HCT116 (cell line): ENCODE results near the gene PSPC1. TPM values are rescaled to one million over a fixed set of nuclear protein-coding genes. Genes with fewer than 3 reads are reported as not detected.

Source experiments
- ATAC-seq: fragments of 200-7000 bp; cut with Tn5 transposase; 2 replicates; pipeline ENCODE4 v1.9.1; 2020; ENCODE audit warnings: mild to moderate bottlenecking, moderate library complexity
- BruUV-seq: library from RNA; stranded (reverse); fragments of 400-500 nt; replicated peaks from 2 replicates; lab custom pipeline; 2021; lab: Mats Ljungman, UMichigan
- CTCF ChIA-PET: fragments of 300-600 bp; sonication (Branson Sonifier 250); formaldehyde crosslinking; loops from one replicate; lab custom pipeline; 2021; ENCODE audit warnings: antibody characterized with exemption; lab: Charles Lee
- POLR2A ChIA-PET: fragments of 300-600, 350-600 bp; sonication (Branson Sonifier 250); formaldehyde crosslinking; loops from one replicate; lab custom pipeline; 2021; ENCODE audit warnings: antibody characterized with exemption; lab: Charles Lee
- RAD21 ChIA-PET, 2 experiments: fragments of 300-600 bp; sonication (Branson Sonifier 250); formaldehyde crosslinking; loops; one replicate each; lab custom pipeline; 2023; ENCODE audit warnings: low total read pairs in 2 of 2; ENCODE audit not compliant: uncharacterized antibody in 2 of 2, unreplicated experiment in 2 of 2, low non-redundant PET in 1 of 2; lab: Charles Lee
- DNase-seq: peaks from one replicate; pipeline ENCODE4 v3.0.0-alpha.2; 2010; ENCODE audit warnings: low read depth, low spot score
- H2AFZ ChIP-seq: fragments of 200-600 bp; shearing (Covaris generic), sonication (generic); 2 replicates; pipeline ENCODE4 v1.6.1; 2017; ENCODE audit warnings: low read depth, mixed run types, mixed read lengths, antibody characterized with exemption, low read length; ENCODE audit not compliant: poor library complexity, severe bottlenecking
- H3K27ac ChIP-seq: 2 replicates; pipeline ENCODE4 v1.5.1; 2012; ENCODE audit warnings: low read depth, low read length
- H3K27me3 ChIP-seq: fragments of 200-600 bp; sonication (generic); 2 replicates; pipeline ENCODE4 v1.6.1; 2016; ENCODE audit warnings: mixed run types, low read length, mixed read lengths; ENCODE audit not compliant: insufficient read depth
- H3K36me3 ChIP-seq, 2 experiments: fragments of 200-500 bp in 1 of 2; fragments of 200-600 bp in 1 of 2; sonication (Bioruptor generic) in 1 of 2; sonication (generic) in 1 of 2; 2 replicates each; pipeline versions ENCODE4 v1.5.1 to v1.6.1; 2014 to 2016; ENCODE audit warnings: low read length in 2 of 2, inconsistent platforms in 1 of 2, mixed read lengths in 1 of 2, mixed run types in 1 of 2; ENCODE audit not compliant: insufficient read depth in 2 of 2, control insufficient read depth in 1 of 2
- H3K4me1 ChIP-seq, 2 experiments: fragments of 200-600 bp in 1 of 2; sonication (generic) in 1 of 2; 2 replicates each; pipeline versions ENCODE4 v1.5.1 to v1.6.1; 2012 to 2017; ENCODE audit warnings: low read length in 2 of 2, inconsistent platforms in 1 of 2, mild to moderate bottlenecking in 1 of 2, mixed read lengths in 1 of 2, mixed run types in 1 of 2, moderate library complexity in 1 of 2; ENCODE audit not compliant: insufficient read depth in 2 of 2, control insufficient read depth in 1 of 2
- H3K4me2 ChIP-seq: fragments of 200-600 bp; sonication (generic); 2 replicates; pipeline ENCODE4 v1.6.1; 2017; ENCODE audit warnings: mixed run types, low read length, mixed read lengths
- H3K4me3 ChIP-seq, 2 experiments: fragments of 200-600 bp in 1 of 2; sonication (generic) in 1 of 2; replicated peaks in 1 of 2; 2 replicates each; pipeline ENCODE4 v1.5.1; 2011 to 2016; ENCODE audit warnings: low read length in 2 of 2, control low read depth in 1 of 2, low read depth in 1 of 2, mild to moderate bottlenecking in 1 of 2, mixed read lengths in 1 of 2, mixed run types in 1 of 2
- H3K79me2 ChIP-seq: fragments of 200-600 bp; sonication (generic); 2 replicates; pipeline ENCODE4 v1.6.1; 2017; ENCODE audit warnings: mild to moderate bottlenecking, mixed run types, low read length, moderate library complexity, mixed read lengths; ENCODE audit not compliant: insufficient read depth
- H3K9ac ChIP-seq: fragments of 200-600 bp; sonication (generic); 2 replicates; pipeline ENCODE4 v1.6.1; 2016; ENCODE audit warnings: low read length, mixed read lengths
- H3K9me2 ChIP-seq: fragments of 200-600 bp; sonication (generic), shearing (Covaris generic); 2 replicates; pipeline ENCODE4 v1.6.1; 2017; ENCODE audit warnings: mixed run types, mild to moderate bottlenecking, moderate library complexity; ENCODE audit not compliant: insufficient read depth
- H3K9me3 ChIP-seq, 2 experiments: fragments of 200-500 bp in 1 of 2; fragments of 200-600 bp in 1 of 2; sonication (Bioruptor generic) in 1 of 2; sonication (generic) in 1 of 2; 2 replicates each; pipeline ENCODE4 v1.6.1; 2014 to 2017; ENCODE audit warnings: low read length in 2 of 2, mixed read lengths in 2 of 2, inconsistent platforms in 1 of 2, low read depth in 1 of 2, mild to moderate bottlenecking in 1 of 2, mixed run types in 1 of 2, moderate library complexity in 1 of 2; ENCODE audit not compliant: control insufficient read depth in 1 of 2, insufficient read depth in 1 of 2
- H4K20me1 ChIP-seq: fragments of 200-600 bp; sonication (generic), shearing (Covaris generic); 2 replicates; pipeline ENCODE4 v1.6.1; 2017; ENCODE audit warnings: mixed run types, mild to moderate bottlenecking, moderate library complexity; ENCODE audit not compliant: insufficient read depth
- CBX3 ChIP-seq: IDR thresholded peaks from 2 replicates; pipeline ENCODE4 v1.6.1; 2012; ENCODE audit warnings: low read depth
- CEBPB ChIP-seq: IDR thresholded peaks from 2 replicates; pipeline ENCODE4 v1.6.1; 2012; ENCODE audit warnings: low read depth
- EGR1 ChIP-seq: IDR thresholded peaks from 2 replicates; pipeline ENCODE4 v1.6.1; 2012; ENCODE audit warnings: low read depth
- ELF1 ChIP-seq: IDR thresholded peaks from 2 replicates; pipeline ENCODE4 v1.6.1; 2012; ENCODE audit warnings: low read depth, borderline replicate concordance
- EZH2phosphoT487 ChIP-seq: fragments of 200-600 bp; IDR thresholded peaks from 2 replicates; pipeline ENCODE4 v1.6.1; 2018; ENCODE audit warnings: antibody characterized with exemption, borderline replicate concordance
- FOSL1 ChIP-seq: IDR thresholded peaks from 2 replicates; pipeline ENCODE4 v1.6.1; 2012; ENCODE audit warnings: low read depth
- POLR2A ChIP-seq: IDR thresholded peaks from 2 replicates; pipeline ENCODE4 v1.7.0; 2011; ENCODE audit warnings: borderline replicate concordance; ENCODE audit not compliant: insufficient read depth, insufficient read length; ENCODE audit errors: extremely low read depth
- POLR2AphosphoS5 ChIP-seq: IDR thresholded peaks from 2 replicates; pipeline ENCODE4 v1.6.1; 2011; ENCODE audit warnings: mild to moderate bottlenecking, low read depth, low read length, moderate library complexity
- SIN3A ChIP-seq: IDR thresholded peaks from 2 replicates; pipeline ENCODE4 v1.6.1; 2012; ENCODE audit warnings: low read depth
- SP1 ChIP-seq: IDR thresholded peaks from 2 replicates; pipeline ENCODE4 v1.6.1; 2012; ENCODE audit warnings: low read depth
- SRF ChIP-seq: IDR thresholded peaks from 2 replicates; pipeline ENCODE4 v1.6.1; 2012; ENCODE audit warnings: low read depth
- TCF7L2 ChIP-seq: IDR thresholded peaks from 2 replicates; pipeline ENCODE4 v1.7.0; 2011; ENCODE audit warnings: borderline replicate concordance, inconsistent platforms; ENCODE audit not compliant: insufficient read depth, insufficient read length; ENCODE audit errors: extremely low read depth
- ZFX ChIP-seq: fragments of 450-650 bp; IDR thresholded peaks from 2 replicates; pipeline ENCODE4 v1.6.1; 2017
- ZNF274 ChIP-seq: fragments of 200-500 bp; sonication (Bioruptor generic); IDR thresholded peaks from 2 replicates; pipeline ENCODE4 v1.6.1; 2014; ENCODE audit warnings: mild to moderate bottlenecking, low read depth, low read length, inconsistent platforms
- intact Hi-C: fragments of 100-400 bp; cut with micrococcal nuclease; formaldehyde crosslinking; loops from 2 replicates; pipeline ENCODE4 v1.10.0; 2022
- total RNA-seq: library from RNA; stranded (reverse); gene quantifications from one replicate; pipeline ENCODE4 v1.2.1, GENCODE V29; 2021; ENCODE audit not compliant: unreplicated experiment
- TF ChIP-seq, protein P1 (sequence below): IDR thresholded peaks from 2 replicates; pipeline ENCODE4 v1.6.1; 2011; ENCODE audit warnings: mild to moderate bottlenecking, low read length, moderate library complexity; ENCODE audit not compliant: insufficient replicate concordance; ENCODE audit errors: extremely low read depth
- TF ChIP-seq, protein P2 (sequence below): IDR thresholded peaks from 2 replicates; pipeline ENCODE4 v1.6.1; 2012
- TF ChIP-seq, protein P3 (sequence below): IDR thresholded peaks from 2 replicates; pipeline ENCODE4 v1.6.1; 2012; ENCODE audit warnings: low read depth
- TF ChIP-seq, protein P4 (sequence below), 3 experiments: fragments of 200-600 bp in 1 of 3; sonication (generic) in 1 of 3; IDR thresholded peaks in 2 of 3; conservative IDR thresholded peaks in 1 of 3; 2 replicates each; pipeline ENCODE4 v1.5.1; 2012 to 2017; ENCODE audit warnings: low read depth in 2 of 3, low read length in 2 of 3, antibody characterized with exemption in 1 of 3, borderline replicate concordance in 1 of 3, control low read depth in 1 of 3, mild to moderate bottlenecking in 1 of 3, mixed read lengths in 1 of 3, mixed run types in 1 of 3, moderate library complexity in 1 of 3; ENCODE audit not compliant: insufficient read depth in 1 of 3

The PSPC1 gene
- total RNA-seq, 1 experiment from 2014 or later = 57.7 TPM

DNA sequence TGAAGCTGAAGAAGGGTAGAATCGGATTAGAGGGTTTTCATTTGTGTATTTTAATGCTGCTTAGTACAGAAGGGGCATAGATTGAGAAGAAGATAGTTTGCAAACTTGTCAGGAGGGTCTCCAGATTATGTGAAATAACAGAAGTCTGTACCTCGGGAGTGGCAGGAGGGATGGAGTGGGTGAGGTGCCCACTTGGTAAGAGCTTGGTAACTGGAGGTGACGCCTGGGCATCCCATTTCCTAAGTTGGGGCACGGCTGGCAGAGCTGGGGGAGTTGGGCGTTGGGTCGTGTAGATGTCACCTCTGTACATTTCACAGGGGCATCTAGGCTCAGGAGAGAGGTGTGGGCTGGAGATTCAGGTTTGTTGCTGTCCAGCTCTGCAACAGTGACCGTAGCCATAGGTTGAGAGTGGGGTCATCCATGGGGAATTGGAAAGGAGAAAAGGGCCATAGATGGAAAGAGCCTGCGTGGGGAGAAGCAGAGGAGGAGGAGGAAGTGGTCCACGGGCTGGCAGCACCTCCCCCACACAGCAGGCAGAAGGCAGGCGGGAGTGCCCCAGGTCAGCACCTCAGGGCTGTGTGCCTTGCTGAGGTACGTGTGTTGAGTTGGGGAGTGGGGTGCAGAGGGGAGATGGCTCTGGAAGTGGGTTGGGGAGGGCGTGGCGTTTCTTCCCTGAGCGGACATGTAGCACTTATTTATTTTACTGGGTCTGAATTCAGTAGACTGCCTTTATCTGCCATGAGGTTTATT is 118.1 kb downstream of the PSPC1 start:
- H3K79me2 ChIP-seq = no peaks in the 10 kb centered on the region
- no peaks in the 10 kb centered on the region for H3K9me2 ChIP-seq
- TF ChIP-seq, protein P1, sequence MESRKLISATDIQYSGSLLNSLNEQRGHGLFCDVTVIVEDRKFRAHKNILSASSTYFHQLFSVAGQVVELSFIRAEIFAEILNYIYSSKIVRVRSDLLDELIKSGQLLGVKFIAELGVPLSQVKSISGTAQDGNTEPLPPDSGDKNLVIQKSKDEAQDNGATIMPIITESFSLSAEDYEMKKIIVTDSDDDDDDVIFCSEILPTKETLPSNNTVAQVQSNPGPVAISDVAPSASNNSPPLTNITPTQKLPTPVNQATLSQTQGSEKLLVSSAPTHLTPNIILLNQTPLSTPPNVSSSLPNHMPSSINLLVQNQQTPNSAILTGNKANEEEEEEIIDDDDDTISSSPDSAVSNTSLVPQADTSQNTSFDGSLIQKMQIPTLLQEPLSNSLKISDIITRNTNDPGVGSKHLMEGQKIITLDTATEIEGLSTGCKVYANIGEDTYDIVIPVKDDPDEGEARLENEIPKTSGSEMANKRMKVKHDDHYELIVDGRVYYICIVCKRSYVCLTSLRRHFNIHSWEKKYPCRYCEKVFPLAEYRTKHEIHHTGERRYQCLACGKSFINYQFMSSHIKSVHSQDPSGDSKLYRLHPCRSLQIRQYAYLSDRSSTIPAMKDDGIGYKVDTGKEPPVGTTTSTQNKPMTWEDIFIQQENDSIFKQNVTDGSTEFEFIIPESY = no peak
- TF ChIP-seq ZNF274 (no peak), FOSL1 (no peak), POLR2AphosphoS5 (no peak), POLR2A (no peak), SIN3A (no peak), ELF1 (no peak), CBX3 (no peak), CEBPB (no peak), EZH2phosphoT487 (no peak), EGR1 (no peak), ZFX (no peak), SRF (no peak), SP1 (no peak), TCF7L2 (no peak)
- TF ChIP-seq, protein P2, sequence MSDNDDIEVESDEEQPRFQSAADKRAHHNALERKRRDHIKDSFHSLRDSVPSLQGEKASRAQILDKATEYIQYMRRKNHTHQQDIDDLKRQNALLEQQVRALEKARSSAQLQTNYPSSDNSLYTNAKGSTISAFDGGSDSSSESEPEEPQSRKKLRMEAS = no peak
- TF ChIP-seq, protein P3, sequence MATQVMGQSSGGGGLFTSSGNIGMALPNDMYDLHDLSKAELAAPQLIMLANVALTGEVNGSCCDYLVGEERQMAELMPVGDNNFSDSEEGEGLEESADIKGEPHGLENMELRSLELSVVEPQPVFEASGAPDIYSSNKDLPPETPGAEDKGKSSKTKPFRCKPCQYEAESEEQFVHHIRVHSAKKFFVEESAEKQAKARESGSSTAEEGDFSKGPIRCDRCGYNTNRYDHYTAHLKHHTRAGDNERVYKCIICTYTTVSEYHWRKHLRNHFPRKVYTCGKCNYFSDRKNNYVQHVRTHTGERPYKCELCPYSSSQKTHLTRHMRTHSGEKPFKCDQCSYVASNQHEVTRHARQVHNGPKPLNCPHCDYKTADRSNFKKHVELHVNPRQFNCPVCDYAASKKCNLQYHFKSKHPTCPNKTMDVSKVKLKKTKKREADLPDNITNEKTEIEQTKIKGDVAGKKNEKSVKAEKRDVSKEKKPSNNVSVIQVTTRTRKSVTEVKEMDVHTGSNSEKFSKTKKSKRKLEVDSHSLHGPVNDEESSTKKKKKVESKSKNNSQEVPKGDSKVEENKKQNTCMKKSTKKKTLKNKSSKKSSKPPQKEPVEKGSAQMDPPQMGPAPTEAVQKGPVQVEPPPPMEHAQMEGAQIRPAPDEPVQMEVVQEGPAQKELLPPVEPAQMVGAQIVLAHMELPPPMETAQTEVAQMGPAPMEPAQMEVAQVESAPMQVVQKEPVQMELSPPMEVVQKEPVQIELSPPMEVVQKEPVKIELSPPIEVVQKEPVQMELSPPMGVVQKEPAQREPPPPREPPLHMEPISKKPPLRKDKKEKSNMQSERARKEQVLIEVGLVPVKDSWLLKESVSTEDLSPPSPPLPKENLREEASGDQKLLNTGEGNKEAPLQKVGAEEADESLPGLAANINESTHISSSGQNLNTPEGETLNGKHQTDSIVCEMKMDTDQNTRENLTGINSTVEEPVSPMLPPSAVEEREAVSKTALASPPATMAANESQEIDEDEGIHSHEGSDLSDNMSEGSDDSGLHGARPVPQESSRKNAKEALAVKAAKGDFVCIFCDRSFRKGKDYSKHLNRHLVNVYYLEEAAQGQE = no peak
- TF ChIP-seq, protein P4, sequence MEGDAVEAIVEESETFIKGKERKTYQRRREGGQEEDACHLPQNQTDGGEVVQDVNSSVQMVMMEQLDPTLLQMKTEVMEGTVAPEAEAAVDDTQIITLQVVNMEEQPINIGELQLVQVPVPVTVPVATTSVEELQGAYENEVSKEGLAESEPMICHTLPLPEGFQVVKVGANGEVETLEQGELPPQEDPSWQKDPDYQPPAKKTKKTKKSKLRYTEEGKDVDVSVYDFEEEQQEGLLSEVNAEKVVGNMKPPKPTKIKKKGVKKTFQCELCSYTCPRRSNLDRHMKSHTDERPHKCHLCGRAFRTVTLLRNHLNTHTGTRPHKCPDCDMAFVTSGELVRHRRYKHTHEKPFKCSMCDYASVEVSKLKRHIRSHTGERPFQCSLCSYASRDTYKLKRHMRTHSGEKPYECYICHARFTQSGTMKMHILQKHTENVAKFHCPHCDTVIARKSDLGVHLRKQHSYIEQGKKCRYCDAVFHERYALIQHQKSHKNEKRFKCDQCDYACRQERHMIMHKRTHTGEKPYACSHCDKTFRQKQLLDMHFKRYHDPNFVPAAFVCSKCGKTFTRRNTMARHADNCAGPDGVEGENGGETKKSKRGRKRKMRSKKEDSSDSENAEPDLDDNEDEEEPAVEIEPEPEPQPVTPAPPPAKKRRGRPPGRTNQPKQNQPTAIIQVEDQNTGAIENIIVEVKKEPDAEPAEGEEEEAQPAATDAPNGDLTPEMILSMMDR (IDR thresholded peaks at IDR 0.05 in 2 of 3, conservative IDR thresholded peaks at IDR 0.05 in 1 of 3; ENCODE audit: borderline replicate concordance in 1 of 3, insufficient read depth in 1 of 3, low read depth in 2 of 3, low read length in 2 of 3) = no peak
- CTCF ChIA-PET = no interaction called here
- no peak overlapping the region for H3K27ac ChIP-seq
- BruUV-seq = no TSS peak
- no peak overlapping the region for H3K4me3 ChIP-seq
- H3K9me3 ChIP-seq = no peaks in the 10 kb centered on the region
- RAD21 ChIA-PET = no interaction called here
- H3K9ac ChIP-seq = no peak overlapping the region
- H3K27me3 ChIP-seq = no peaks in the 10 kb centered on the region
- DNase-seq (no peak), ATAC-seq (no peak)
- no peaks in the 10 kb centered on the region for H3K4me1 ChIP-seq
- no peaks in the 10 kb centered on the region for H4K20me1 ChIP-seq
- peaks cover 26 to 27% of the 10 kb centered on the region in 2 experiments for H3K36me3 ChIP-seq
- H2AFZ ChIP-seq = no peak overlapping the region
- no peak overlapping the region for H3K4me2 ChIP-seq
- intact Hi-C loops = no loop called here
- POLR2A ChIA-PET = no interaction called here
